ENCODE measurements around the gene RNF215.

Gene RNF215

GRCh38 chr22:30386960-30387827, at the start of gene RNF215:
Gene RNF215 (minus strand): TSS chr22:30387411. CDS start chr22:30387313, 98 bp downstream.
- peak; percentile 77 for DNase-seq (ENCODE audit: low read depth)

- DNase-seq (ENCODE audit: low read depth), result no peak
Observed at GRCh38 chr22:30436196-30436595, 49.0 kb upstream of the RNF215 start.

- DNase-seq (ENCODE audit: low read depth), result peak; percentile 78
Observed at GRCh38 chr22:30435674-30436126, 48.5 kb upstream of the RNF215 start.

GRCh38 chr22:30434843-30435242, 47.6 kb upstream of the RNF215 start:
- no peak for DNase-seq (ENCODE audit: low read depth)

GRCh38 chr22:30433773-30434172, 46.6 kb upstream of the RNF215 start:
- no peak for DNase-seq (ENCODE audit: low read depth)

GRCh38 chr22:30433227-30433626, 46.0 kb upstream of the RNF215 start:
- DNase-seq (ENCODE audit: low read depth), result no peak

- DNase-seq (ENCODE audit: low read depth), result no peak
Observed at GRCh38 chr22:30432520-30432919, 45.3 kb upstream of the RNF215 start.

GRCh38 chr22:30432096-30432495, 44.9 kb upstream of the RNF215 start:
- no peak for DNase-seq (ENCODE audit: low read depth)

GRCh38 chr22:30430933-30431332, 43.7 kb upstream of the RNF215 start:
- DNase-seq (ENCODE audit: low read depth), result no peak

GRCh38 chr22:30429887-30430286, 42.7 kb upstream of the RNF215 start:
- no peak for DNase-seq (ENCODE audit: low read depth)

GRCh38 chr22:30427871-30428270, 40.7 kb upstream of the RNF215 start:
- no peak for DNase-seq (ENCODE audit: low read depth)

GRCh38 chr22:30426388-30427353, 39.5 kb upstream of the RNF215 start:
- peak; percentile 72 for DNase-seq (ENCODE audit: low read depth)

GRCh38 chr22:30425616-30426387, 38.6 kb upstream of the RNF215 start, which contains the start of gene MTFP1:
Gene MTFP1 (plus strand): TSS chr22:30425768. CDS start chr22:30425880, 112 bp downstream.
- DNase-seq (ENCODE audit: low read depth), result no peak

GRCh38 chr22:30425327-30425615, 38.1 kb upstream of the RNF215 start:
- no peak for DNase-seq (ENCODE audit: low read depth)

GRCh38 chr22:30424534-30425326, 37.5 kb upstream of the RNF215 start:
- DNase-seq (ENCODE audit: low read depth), result no peak

- peak; percentile 96 for DNase-seq (ENCODE audit: low read depth)
Observed at GRCh38 chr22:30423959-30424533, 36.8 kb upstream of the RNF215 start.

GRCh38 chr22:30423301-30423958, 36.2 kb upstream of the RNF215 start:
- DNase-seq (ENCODE audit: low read depth), result no peak

GRCh38 chr22:30422481-30423300, 35.5 kb upstream of the RNF215 start:
- no peak for DNase-seq (ENCODE audit: low read depth)
